Astrocyte (in vitro differentiated cells and primary cell): Measurements from ENCODE around the gene GRIK5. TPM values are rescaled to one million over a fixed set of nuclear protein-coding genes. Genes with fewer than 3 reads are reported as not detected.

Experiments used
- DNase-seq: peaks from one replicate; pipeline ENCODE4 v3.0.0-alpha.2; 2010; ENCODE audit warnings: low read depth
- FAIRE-seq: peaks from 2 replicates; lab custom pipeline; 2011; peaks lifted over from hg19 to GRCh38; lab: Jason Lieb, UNC
- H2AFZ ChIP-seq: 2 replicates; pipeline ENCODE4 v1.6.0; 2012; ENCODE audit warnings: low read depth, low read length, inconsistent platforms
- H3K27ac ChIP-seq: 2 replicates; pipeline ENCODE4 v1.5.1; 2011; ENCODE audit warnings: low read depth, low read length, inconsistent platforms
- H3K27me3 ChIP-seq: 2 replicates; pipeline ENCODE4 v1.6.0; 2011; ENCODE audit warnings: low read length, inconsistent platforms; ENCODE audit not compliant: insufficient read depth
- H3K36me3 ChIP-seq: 2 replicates; pipeline ENCODE4 v1.5.1; 2011; ENCODE audit warnings: low read length, inconsistent platforms; ENCODE audit not compliant: insufficient read depth
- H3K4me1 ChIP-seq: 2 replicates; pipeline ENCODE4 v1.5.1; 2011; ENCODE audit warnings: low read length, inconsistent platforms; ENCODE audit not compliant: insufficient read depth
- H3K4me2 ChIP-seq: 2 replicates; pipeline ENCODE4 v1.6.0; 2012; ENCODE audit warnings: low read length, inconsistent platforms
- H3K4me3 ChIP-seq: 2 replicates; pipeline ENCODE4 v1.5.1; 2011; ENCODE audit warnings: low read depth, mild to moderate bottlenecking, low read length, inconsistent platforms; ENCODE audit not compliant: insufficient read depth
- H3K79me2 ChIP-seq: 2 replicates; pipeline ENCODE4 v1.6.0; 2012; ENCODE audit warnings: mild to moderate bottlenecking, low read length, inconsistent platforms; ENCODE audit not compliant: insufficient read depth
- H3K9ac ChIP-seq: 2 replicates; pipeline ENCODE4 v1.6.0; 2012; ENCODE audit warnings: mild to moderate bottlenecking, low read length, inconsistent platforms
- H3K9me3 ChIP-seq: 2 replicates; pipeline ENCODE4 v1.5.1; 2012; ENCODE audit warnings: low read depth, mild to moderate bottlenecking, low read length, inconsistent platforms; ENCODE audit not compliant: insufficient read depth
- H4K20me1 ChIP-seq: 2 replicates; pipeline ENCODE4 v1.6.0; 2012; ENCODE audit warnings: low read length, inconsistent platforms; ENCODE audit not compliant: insufficient read depth
- H3K27ac Mint-ChIP-seq: one replicate; pipeline ENCODE4 v1.8.0; 2021; ENCODE audit warnings: mild to moderate bottlenecking, mixed read lengths; ENCODE audit not compliant: unreplicated experiment
- H3K27me3 Mint-ChIP-seq: one replicate; pipeline ENCODE4 v1.8.0; 2021; ENCODE audit warnings: low read depth, mixed read lengths; ENCODE audit not compliant: unreplicated experiment
- H3K36me3 Mint-ChIP-seq: one replicate; pipeline ENCODE4 v1.8.0; 2021; ENCODE audit warnings: low read depth, mixed read lengths; ENCODE audit not compliant: unreplicated experiment
- H3K4me1 Mint-ChIP-seq: one replicate; pipeline ENCODE4 v1.8.0; 2021; ENCODE audit warnings: low read depth, mixed read lengths; ENCODE audit not compliant: unreplicated experiment
- H3K4me3 Mint-ChIP-seq: one replicate; pipeline ENCODE4 v1.8.0; 2021; ENCODE audit warnings: mild to moderate bottlenecking, moderate library complexity, mixed read lengths; ENCODE audit not compliant: unreplicated experiment
- H3K9me3 Mint-ChIP-seq: one replicate; pipeline ENCODE4 v1.8.0; 2021; ENCODE audit warnings: mild to moderate bottlenecking, mixed read lengths; ENCODE audit not compliant: unreplicated experiment
- EZH2 ChIP-seq: IDR thresholded peaks from 2 replicates; pipeline ENCODE4 v1.6.1; 2012; ENCODE audit warnings: mild to moderate bottlenecking, low read length, inconsistent platforms; ENCODE audit not compliant: insufficient read depth
- total RNA-seq: library from RNA; stranded (reverse); gene quantifications from 2 replicates; pipeline ENCODE4 v1.2.1, GENCODE V29; 2021
- TF ChIP-seq, protein P1 (sequence below): IDR thresholded peaks from 2 replicates; pipeline ENCODE4 v1.5.1; 2011; ENCODE audit warnings: low read depth, mild to moderate bottlenecking, inconsistent platforms, low read length, moderate library complexity; ENCODE audit not compliant: insufficient read depth

The GRIK5 gene
- total RNA-seq, 1 donor from 2014 or later = 9.2 TPM

DNA sequence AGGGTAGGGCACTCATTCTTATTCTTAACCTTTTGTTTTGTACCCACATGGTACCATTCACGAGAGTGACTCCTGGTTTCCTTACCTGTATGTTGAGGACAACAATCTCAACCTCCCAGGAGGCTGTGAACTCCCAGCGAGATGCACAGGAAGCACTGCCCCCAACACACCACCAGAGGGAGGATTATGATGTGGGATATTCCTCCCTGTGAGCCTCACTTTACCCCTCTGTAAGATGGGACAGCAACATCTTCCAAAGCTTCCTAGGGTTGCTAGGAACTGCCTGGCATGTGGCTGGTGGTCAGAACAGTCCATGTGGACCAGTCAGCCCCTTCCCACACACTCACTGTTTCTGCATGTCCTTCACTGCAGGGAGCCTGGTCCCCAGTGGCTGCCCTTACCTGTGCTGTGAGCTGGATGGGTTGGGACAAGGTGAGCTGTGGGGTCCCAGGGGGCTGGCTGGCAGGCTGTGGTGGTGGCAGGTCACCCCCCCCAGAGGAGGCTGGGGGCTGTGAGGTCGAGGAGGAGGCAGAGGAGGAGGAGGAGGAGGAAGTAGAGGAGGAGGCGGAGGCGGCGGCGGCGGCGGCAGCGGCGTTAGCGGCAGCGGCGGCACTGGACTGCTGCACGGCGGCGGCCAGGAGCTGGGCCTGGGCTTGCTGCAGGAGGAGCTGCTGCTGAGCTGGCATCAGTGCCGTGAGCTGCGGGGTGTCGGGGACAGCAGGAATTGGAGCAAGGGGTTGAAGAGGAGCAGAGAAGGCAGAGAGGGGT lies 46.5 kb upstream of the GRIK5 start:
- H3K4me1 Mint-ChIP-seq = peaks cover 50% of the 10 kb centered on the region
- no peaks in the 10 kb centered on the region for H3K27me3 Mint-ChIP-seq
- H3K27ac ChIP-seq = no peak overlapping the region
- no peak for FAIRE-seq
- H4K20me1 ChIP-seq = no peaks in the 10 kb centered on the region
- H3K4me3 ChIP-seq = no peak overlapping the region
- H3K4me3 Mint-ChIP-seq = no peak overlapping the region
- H3K9me3 Mint-ChIP-seq = no peaks in the 10 kb centered on the region
- no peak overlapping the region for H3K4me2 ChIP-seq
- no peaks in the 10 kb centered on the region for H3K79me2 ChIP-seq
- DNase-seq = no peak
- H3K9me3 ChIP-seq = no peaks in the 10 kb centered on the region
- no peak overlapping the region for H3K9ac ChIP-seq
- TF ChIP-seq, protein P1, sequence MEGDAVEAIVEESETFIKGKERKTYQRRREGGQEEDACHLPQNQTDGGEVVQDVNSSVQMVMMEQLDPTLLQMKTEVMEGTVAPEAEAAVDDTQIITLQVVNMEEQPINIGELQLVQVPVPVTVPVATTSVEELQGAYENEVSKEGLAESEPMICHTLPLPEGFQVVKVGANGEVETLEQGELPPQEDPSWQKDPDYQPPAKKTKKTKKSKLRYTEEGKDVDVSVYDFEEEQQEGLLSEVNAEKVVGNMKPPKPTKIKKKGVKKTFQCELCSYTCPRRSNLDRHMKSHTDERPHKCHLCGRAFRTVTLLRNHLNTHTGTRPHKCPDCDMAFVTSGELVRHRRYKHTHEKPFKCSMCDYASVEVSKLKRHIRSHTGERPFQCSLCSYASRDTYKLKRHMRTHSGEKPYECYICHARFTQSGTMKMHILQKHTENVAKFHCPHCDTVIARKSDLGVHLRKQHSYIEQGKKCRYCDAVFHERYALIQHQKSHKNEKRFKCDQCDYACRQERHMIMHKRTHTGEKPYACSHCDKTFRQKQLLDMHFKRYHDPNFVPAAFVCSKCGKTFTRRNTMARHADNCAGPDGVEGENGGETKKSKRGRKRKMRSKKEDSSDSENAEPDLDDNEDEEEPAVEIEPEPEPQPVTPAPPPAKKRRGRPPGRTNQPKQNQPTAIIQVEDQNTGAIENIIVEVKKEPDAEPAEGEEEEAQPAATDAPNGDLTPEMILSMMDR = no peak
- no peak for TF ChIP-seq EZH2
- no peak overlapping the region for H3K27ac Mint-ChIP-seq
- H3K27me3 ChIP-seq = no peaks in the 10 kb centered on the region
- H2AFZ ChIP-seq = no peak overlapping the region
- H3K36me3 ChIP-seq = peaks cover 4% of the 10 kb centered on the region
- peaks cover 2% of the 10 kb centered on the region for H3K36me3 Mint-ChIP-seq
- peaks cover 45% of the 10 kb centered on the region for H3K4me1 ChIP-seq

DNA sequence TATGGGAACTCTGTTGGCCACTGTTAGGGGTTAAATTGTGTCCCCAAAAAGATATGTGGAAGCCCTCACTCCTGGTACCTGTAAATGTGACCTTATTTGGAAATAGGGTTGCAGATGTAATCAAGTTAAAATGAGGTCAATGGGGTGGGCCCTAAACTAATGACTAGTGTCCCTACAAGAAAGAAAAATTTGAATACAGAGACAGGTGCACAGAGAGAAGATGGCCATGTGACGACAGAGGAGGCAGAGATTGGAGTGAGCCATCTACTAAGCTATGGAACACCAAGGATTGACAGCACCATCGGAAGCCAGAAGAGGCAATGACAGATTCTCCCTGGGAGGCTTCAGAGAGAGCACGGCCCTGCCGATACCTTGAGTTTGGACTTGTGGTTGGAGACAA lies 45.7 kb upstream of the GRIK5 start:
- peaks cover 45% of the 10 kb centered on the region for H3K4me1 ChIP-seq
- FAIRE-seq = no peak
- H3K27ac Mint-ChIP-seq = peak overlapping the region; percentile 22

More for the DNA sequence above, 45.7 kb upstream of the GRIK5 start:
- H3K4me1 Mint-ChIP-seq = peaks cover 50% of the 10 kb centered on the region
- Histone ChIP-seq H3K36me3 (peaks cover 4% of the 10 kb centered on the region), H3K27me3 (no peaks in the 10 kb centered on the region), H3K9ac (no peak overlapping the region), H3K9me3 (no peaks in the 10 kb centered on the region), H3K4me2 (no peak overlapping the region), H3K4me3 (no peak overlapping the region), H2AFZ (no peak overlapping the region), H3K27ac (no peak overlapping the region), H3K79me2 (no peaks in the 10 kb centered on the region), H4K20me1 (no peaks in the 10 kb centered on the region)
- no peaks in the 10 kb centered on the region for H3K27me3 Mint-ChIP-seq
- TF ChIP-seq EZH2 = no peak
- TF ChIP-seq, protein P1 = no peak
- DNase-seq = no peak
- no peaks in the 10 kb centered on the region for H3K9me3 Mint-ChIP-seq
- no peak overlapping the region for H3K4me3 Mint-ChIP-seq
- H3K36me3 Mint-ChIP-seq = peaks cover 2% of the 10 kb centered on the region
